Activated T-cell treated with anti-CD3 and anti-CD28 coated beads for 24 hours (primary cell): ENCODE results near the gene LRRC39.
"Not testable (repeated sequence)": the region's sequence is repeated elsewhere in the genome, so short reads cannot be mapped to it uniquely, and the experiment has no call there.

Experiments
- DNase-seq: peaks from one replicate; pipeline ENCODE4 v3.0.0-alpha.2; 2020; ENCODE audit warnings: low read depth

The LRRC39 gene

GRCh38 chr1:100178091-100178490 lies at the start of gene LRRC39:
Gene LRRC39 (minus strand): TSS chr1:100178256. CDS start chr1:100168516, 9,740 bp downstream.
- no peak for DNase-seq

GRCh38 chr1:100222428-100222827 lies 44.4 kb upstream of the LRRC39 start:
- DNase-seq, result no peak

GRCh38 chr1:100219883-100220282 lies 41.8 kb upstream of the LRRC39 start:
- no peak for DNase-seq

GRCh38 chr1:100219457-100219856 lies 41.4 kb upstream of the LRRC39 start:
- DNase-seq, result no peak

- no peak for DNase-seq
Measured at GRCh38 chr1:100217834-100218233, 39.8 kb upstream of the LRRC39 start.

GRCh38 chr1:100215101-100215500 lies 37.0 kb upstream of the LRRC39 start:
- no peak for DNase-seq

GRCh38 chr1:100213141-100213540 lies 35.1 kb upstream of the LRRC39 start:
- no peak for DNase-seq

- DNase-seq, result no peak
Measured at GRCh38 chr1:100206301-100206700, 28.2 kb upstream of the LRRC39 start.

- not testable (repeated sequence) for DNase-seq
Measured at GRCh38 chr1:100205593-100205992, 27.5 kb upstream of the LRRC39 start.

GRCh38 chr1:100205103-100205502 lies 27.0 kb upstream of the LRRC39 start:
- DNase-seq, result not testable (repeated sequence)

GRCh38 chr1:100202703-100203102 lies 24.6 kb upstream of the LRRC39 start:
- DNase-seq, result not testable (repeated sequence)

GRCh38 chr1:100200060-100200459 lies 22.0 kb upstream of the LRRC39 start:
- DNase-seq, result not testable (repeated sequence)

- DNase-seq, result no peak
Measured at GRCh38 chr1:100198596-100198995, 20.5 kb upstream of the LRRC39 start.

GRCh38 chr1:100188617-100189016 lies 10.6 kb upstream of the LRRC39 start:
- DNase-seq, result no peak

GRCh38 chr1:100187912-100188311 lies 9.9 kb upstream of the LRRC39 start:
- DNase-seq, result no peak

- no peak for DNase-seq
Measured at GRCh38 chr1:100184536-100184935, 6.5 kb upstream of the LRRC39 start.

GRCh38 chr1:100183370-100183769 lies 5.3 kb upstream of the LRRC39 start:
- no peak for DNase-seq

- no peak for DNase-seq
Measured at GRCh38 chr1:100177295-100178041, 588 bp downstream of the LRRC39 start.

- DNase-seq, result no peak
Measured at GRCh38 chr1:100168051-100168450, 10.0 kb downstream of the LRRC39 start.

GRCh38 chr1:100164702-100165101 lies 13.4 kb downstream of the LRRC39 start:
- no peak for DNase-seq

GRCh38 chr1:100164216-100164615 lies 13.8 kb downstream of the LRRC39 start:
- DNase-seq, result no peak

GRCh38 chr1:100162881-100163280 lies 15.2 kb downstream of the LRRC39 start:
- DNase-seq, result no peak

- no peak for DNase-seq
Measured at GRCh38 chr1:100152271-100152670, 25.8 kb downstream of the LRRC39 start.

GRCh38 chr1:100151679-100152078 lies 26.4 kb downstream of the LRRC39 start:
- no peak for DNase-seq
